CD1c-positive myeloid dendritic cell (primary cell): ENCODE measurements around the gene HSPBP1.
"Not testable (repeated sequence)": the region's sequence is repeated elsewhere in the genome, so short reads cannot be mapped to it uniquely, and the experiment has no call there.

ENCODE experiments used
- DNase-seq: peaks from one replicate; pipeline ENCODE4 v3.0.0-alpha.2; 2016; ENCODE audit errors: extremely low spot score

HSPBP1 gene

GRCh38 chr19:55239004-55239403 is 40.9 kb downstream of the HSPBP1 start:
- DNase-seq, result no peak

- no peak for DNase-seq
These were observed 41.9 kb downstream of the HSPBP1 start for GRCh38 chr19:55238030-55238429.

GRCh38 chr19:55232986-55233385 is 46.9 kb downstream of the HSPBP1 start:
- DNase-seq, result no peak

- DNase-seq, result no peak
These were observed 47.7 kb downstream of the HSPBP1 start for GRCh38 chr19:55232286-55232602.

- DNase-seq, result no peak
These were observed 48.3 kb downstream of the HSPBP1 start for GRCh38 chr19:55231391-55232285.

GRCh38 chr19:55230780-55231179 is 49.1 kb downstream of the HSPBP1 start:
- DNase-seq, result no peak

GRCh38 chr19:55230329-55230728 is 49.6 kb downstream of the HSPBP1 start:
- DNase-seq, result no peak

GRCh38 chr19:55229789-55230182 is 50.1 kb downstream of the HSPBP1 start:
- no peak for DNase-seq

- DNase-seq, result no peak
These were observed 50.6 kb downstream of the HSPBP1 start for GRCh38 chr19:55229145-55229788.

GRCh38 chr19:55228403-55229031 is 51.4 kb downstream of the HSPBP1 start, which contains the start of gene TMEM86B:
Gene TMEM86B, minus strand, starts transcription at chr19:55228763. Its CDS starts 22 bp downstream, at chr19:55228741.
- DNase-seq, result no peak

GRCh38 chr19:55228015-55228391 is 51.9 kb downstream of the HSPBP1 start:
- DNase-seq, result no peak

- DNase-seq, result no peak
These were observed 52.5 kb downstream of the HSPBP1 start for GRCh38 chr19:55227241-55228014.

- DNase-seq, result no peak
These were observed 53.1 kb downstream of the HSPBP1 start for GRCh38 chr19:55226788-55227187.

- DNase-seq, result no peak
These were observed 53.6 kb downstream of the HSPBP1 start for GRCh38 chr19:55226273-55226672.

- DNase-seq, result no peak
These were observed 54.4 kb downstream of the HSPBP1 start for GRCh38 chr19:55225415-55225958.

- DNase-seq, result not testable (repeated sequence)
These were observed 55.1 kb downstream of the HSPBP1 start for GRCh38 chr19:55224679-55225414.

GRCh38 chr19:55224038-55224665 is 55.8 kb downstream of the HSPBP1 start:
- DNase-seq, result no peak

GRCh38 chr19:55223291-55224037 is 56.4 kb downstream of the HSPBP1 start:
- no peak for DNase-seq

- no peak for DNase-seq
These were observed 59.4 kb downstream of the HSPBP1 start for GRCh38 chr19:55220525-55220924.
